Measurements from ENCODE around the gene FHL3. TPM values are rescaled to one million over a fixed set of nuclear protein-coding genes. Genes with fewer than 3 reads are reported as not detected.

FHL3 gene
- total and polyA plus RNA-seq, 9 of the 15 experiments (the other 6 are each of a cell fraction or from before 2014, with no cell fraction given), result 6.1 to 144 (median 34.1) TPM

- TF ChIP-seq ZNF318 (IDR thresholded peaks at IDR 0.05; ENCODE audit: borderline replicate concordance in 1 of 2, low read depth in 1 of 2), result no peak
- TF ChIP-seq SNRNP70 (optimal IDR thresholded peaks at IDR 0.05; ENCODE audit: low read depth, low read length), result no peak
- TF ChIP-seq NR2C1 (IDR thresholded peaks at IDR 0.05), result no peak
- 0 out of 2 replicates have a peak, but pooled peaks have one; percentile 34 for TF ChIP-seq NR2C1 (tag; IDR thresholded peaks at IDR 0.05)
- no peak for TF ChIP-seq XRCC4 (IDR thresholded peaks at IDR 0.05; ENCODE audit: extremely low read depth, insufficient read depth, insufficient read length)
- no peak for TF ChIP-seq SIX5 (IDR thresholded peaks at IDR 0.05; ENCODE audit: borderline replicate concordance in 1 of 2, insufficient read depth in 1 of 2, low read depth in 1 of 2, low read length in 2 of 2)
- no peak for TF ChIP-seq ELF4 (CRISPR knock-in tag; IDR thresholded peaks at IDR 0.05)
- no peak for TF ChIP-seq TGIF2 (CRISPR knock-in tag; IDR thresholded peaks at IDR 0.05)
- TF ChIP-seq RBM14 (IDR thresholded peaks at IDR 0.05; ENCODE audit: borderline replicate concordance, insufficient read depth, low read depth, low read length), result no peak
- no peak for TF ChIP-seq FOS (IDR thresholded peaks at IDR 0.05; ENCODE audit: extremely low read depth, insufficient read length)
- TF ChIP-seq RNF2 (IDR thresholded peaks at IDR 0.05), result peak; percentile 81; the same call in 1 of the 2 replicates
- no peak for TF ChIP-seq GTF3C2 (IDR thresholded peaks at IDR 0.05; ENCODE audit: borderline replicate concordance, extremely low read depth, insufficient read length)
- TF ChIP-seq TBP (optimal IDR thresholded peaks at IDR 0.05; ENCODE audit: low read depth, low read length), result peak; percentile 58
- TF ChIP-seq, protein P1, sequence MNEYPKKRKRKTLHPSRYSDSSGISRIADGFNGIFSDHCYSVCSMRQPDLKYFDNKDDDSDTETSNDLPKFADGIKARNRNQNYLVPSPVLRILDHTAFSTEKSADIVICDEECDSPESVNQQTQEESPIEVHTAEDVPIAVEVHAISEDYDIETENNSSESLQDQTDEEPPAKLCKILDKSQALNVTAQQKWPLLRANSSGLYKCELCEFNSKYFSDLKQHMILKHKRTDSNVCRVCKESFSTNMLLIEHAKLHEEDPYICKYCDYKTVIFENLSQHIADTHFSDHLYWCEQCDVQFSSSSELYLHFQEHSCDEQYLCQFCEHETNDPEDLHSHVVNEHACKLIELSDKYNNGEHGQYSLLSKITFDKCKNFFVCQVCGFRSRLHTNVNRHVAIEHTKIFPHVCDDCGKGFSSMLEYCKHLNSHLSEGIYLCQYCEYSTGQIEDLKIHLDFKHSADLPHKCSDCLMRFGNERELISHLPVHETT (CRISPR knock-in tag; conservative IDR thresholded peaks at IDR 0.05 in 1 of 2, IDR thresholded peaks at IDR 0.05 in 1 of 2), result peak in 1 of 2 experiments; percentile 89; a peak in 2 of 4 replicates
Observed at GRCh38 chr1:38009088-38009840, 4.0 kb upstream of the FHL3 start (continued).
